ENCODE measurements around the gene MFAP4.

Gene MFAP4

DNA sequence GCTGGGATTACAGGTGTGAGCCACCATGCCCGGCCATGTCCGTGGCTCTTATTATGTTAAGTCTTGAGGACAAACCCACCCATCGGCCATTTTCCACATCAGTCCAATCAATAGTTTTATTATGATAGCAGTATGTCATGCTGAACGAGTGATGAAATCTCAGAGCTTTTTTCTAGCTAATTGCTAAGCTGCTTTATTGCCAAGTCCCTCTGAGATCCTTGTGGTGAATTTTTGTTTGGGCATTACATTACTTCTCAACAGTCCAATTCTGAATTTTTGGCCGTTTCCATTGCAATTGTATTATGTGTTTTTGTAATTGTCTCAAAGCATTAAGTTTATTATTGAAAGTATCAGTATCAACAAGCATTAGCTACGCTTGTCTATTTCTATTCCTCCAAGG lies 34.9 kb upstream of the MFAP4 start:
- H3K4me3 ChIP-seq (replicated peaks in 1 of 2; ENCODE audit: low read depth in 2 of 2, low read length in 2 of 2) = no peak overlapping the region
- DNase-seq (ENCODE audit: low read depth in 2 of 2) = no peak
- TF ChIP-seq, protein P1, sequence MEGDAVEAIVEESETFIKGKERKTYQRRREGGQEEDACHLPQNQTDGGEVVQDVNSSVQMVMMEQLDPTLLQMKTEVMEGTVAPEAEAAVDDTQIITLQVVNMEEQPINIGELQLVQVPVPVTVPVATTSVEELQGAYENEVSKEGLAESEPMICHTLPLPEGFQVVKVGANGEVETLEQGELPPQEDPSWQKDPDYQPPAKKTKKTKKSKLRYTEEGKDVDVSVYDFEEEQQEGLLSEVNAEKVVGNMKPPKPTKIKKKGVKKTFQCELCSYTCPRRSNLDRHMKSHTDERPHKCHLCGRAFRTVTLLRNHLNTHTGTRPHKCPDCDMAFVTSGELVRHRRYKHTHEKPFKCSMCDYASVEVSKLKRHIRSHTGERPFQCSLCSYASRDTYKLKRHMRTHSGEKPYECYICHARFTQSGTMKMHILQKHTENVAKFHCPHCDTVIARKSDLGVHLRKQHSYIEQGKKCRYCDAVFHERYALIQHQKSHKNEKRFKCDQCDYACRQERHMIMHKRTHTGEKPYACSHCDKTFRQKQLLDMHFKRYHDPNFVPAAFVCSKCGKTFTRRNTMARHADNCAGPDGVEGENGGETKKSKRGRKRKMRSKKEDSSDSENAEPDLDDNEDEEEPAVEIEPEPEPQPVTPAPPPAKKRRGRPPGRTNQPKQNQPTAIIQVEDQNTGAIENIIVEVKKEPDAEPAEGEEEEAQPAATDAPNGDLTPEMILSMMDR (IDR thresholded peaks at IDR 0.05; ENCODE audit: low read depth, low read length) = no peak

DNA sequence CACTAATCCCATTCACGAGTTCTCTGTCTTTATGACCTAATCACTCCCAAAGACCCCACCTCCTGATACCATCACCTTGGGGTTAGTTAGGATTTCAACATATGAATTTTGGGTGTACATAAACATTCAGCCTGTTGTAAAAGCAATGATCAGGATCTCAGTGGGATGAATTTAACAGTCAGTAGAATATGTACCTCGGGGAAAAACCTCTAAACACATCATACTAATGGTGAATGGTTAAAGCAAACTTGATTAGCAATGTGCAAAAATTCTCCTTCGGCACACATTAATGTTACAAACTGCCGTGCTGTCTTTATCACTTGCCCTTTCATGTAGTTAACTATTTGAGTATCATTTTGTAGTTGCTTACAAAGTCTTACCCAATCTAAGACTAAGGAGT lies 34.2 kb upstream of the MFAP4 start:
- DNase-seq (ENCODE audit: low read depth in 2 of 2) = no peak
- no peak overlapping the region for H3K4me3 ChIP-seq (replicated peaks in 1 of 2; ENCODE audit: low read depth in 2 of 2, low read length in 2 of 2)
- TF ChIP-seq, protein P1 (IDR thresholded peaks at IDR 0.05; ENCODE audit: low read depth, low read length) = no peak

DNA sequence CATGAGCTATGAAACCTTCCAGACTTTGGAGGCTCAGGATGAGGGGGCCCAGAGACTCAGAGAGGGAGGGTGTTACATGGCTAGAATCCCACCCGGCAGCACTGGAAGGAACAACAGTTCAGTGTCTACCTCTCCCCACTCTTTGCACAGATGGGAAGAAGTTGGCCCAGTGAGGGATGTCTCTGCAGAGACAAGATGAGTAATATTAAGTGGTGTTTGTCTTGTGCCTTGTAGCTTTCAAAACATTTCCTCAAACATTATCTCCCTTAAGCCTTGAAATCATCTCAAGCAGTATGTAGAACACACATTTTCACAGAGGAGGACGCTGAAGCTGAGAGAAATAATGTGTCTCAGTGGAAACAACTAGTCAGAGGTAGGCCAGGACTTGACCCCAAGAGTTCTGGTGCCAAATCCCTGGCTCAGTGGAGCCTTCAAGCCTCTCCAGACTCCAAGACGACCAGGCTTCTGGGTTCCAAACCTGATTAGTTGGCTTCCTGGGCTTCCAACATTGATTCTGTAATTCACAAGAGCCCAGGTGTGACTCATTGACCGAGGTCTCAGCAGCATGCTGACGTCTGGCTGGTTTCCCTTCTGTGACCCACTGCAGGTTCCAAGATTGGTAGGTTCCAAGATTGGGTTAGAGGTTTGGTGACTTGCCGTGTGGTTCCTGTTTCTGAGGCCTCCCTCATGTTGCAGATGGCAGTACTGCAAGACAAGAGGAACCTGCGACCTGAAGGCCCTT lies 31.4 kb upstream of the MFAP4 start:
- DNase-seq (ENCODE audit: low read depth in 2 of 2) = peak; percentile 70 to 81
- H3K4me3 ChIP-seq (replicated peaks in 1 of 2; ENCODE audit: low read depth in 2 of 2, low read length in 2 of 2) = no peak overlapping the region
- TF ChIP-seq, protein P1 (IDR thresholded peaks at IDR 0.05; ENCODE audit: low read depth, low read length) = no peak

DNA sequence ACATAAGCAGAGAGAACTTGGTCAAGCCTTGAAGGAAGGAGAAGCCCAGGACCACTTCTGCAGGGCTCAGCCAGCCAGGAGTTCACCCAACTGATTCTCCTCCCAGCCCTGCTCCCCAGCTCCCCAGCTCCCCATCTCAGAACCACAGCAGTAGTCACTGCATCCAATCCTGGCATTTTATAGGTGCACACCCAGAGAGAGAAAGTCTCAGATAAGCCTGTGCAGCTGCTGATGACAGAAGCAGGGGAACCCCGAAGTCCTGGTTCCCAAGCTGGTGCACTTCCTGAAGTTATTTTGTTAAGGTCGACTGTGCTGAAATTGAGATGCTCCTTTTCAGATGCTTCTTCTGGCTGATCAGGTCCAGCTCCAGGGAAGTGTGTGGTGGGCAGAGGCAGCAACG lies 30.6 kb upstream of the MFAP4 start:
- no peak overlapping the region for H3K4me3 ChIP-seq (replicated peaks in 1 of 2; ENCODE audit: low read depth in 2 of 2, low read length in 2 of 2)
- DNase-seq (ENCODE audit: low read depth in 2 of 2) = no peak
- TF ChIP-seq, protein P1 (IDR thresholded peaks at IDR 0.05; ENCODE audit: low read depth, low read length) = no peak

DNA sequence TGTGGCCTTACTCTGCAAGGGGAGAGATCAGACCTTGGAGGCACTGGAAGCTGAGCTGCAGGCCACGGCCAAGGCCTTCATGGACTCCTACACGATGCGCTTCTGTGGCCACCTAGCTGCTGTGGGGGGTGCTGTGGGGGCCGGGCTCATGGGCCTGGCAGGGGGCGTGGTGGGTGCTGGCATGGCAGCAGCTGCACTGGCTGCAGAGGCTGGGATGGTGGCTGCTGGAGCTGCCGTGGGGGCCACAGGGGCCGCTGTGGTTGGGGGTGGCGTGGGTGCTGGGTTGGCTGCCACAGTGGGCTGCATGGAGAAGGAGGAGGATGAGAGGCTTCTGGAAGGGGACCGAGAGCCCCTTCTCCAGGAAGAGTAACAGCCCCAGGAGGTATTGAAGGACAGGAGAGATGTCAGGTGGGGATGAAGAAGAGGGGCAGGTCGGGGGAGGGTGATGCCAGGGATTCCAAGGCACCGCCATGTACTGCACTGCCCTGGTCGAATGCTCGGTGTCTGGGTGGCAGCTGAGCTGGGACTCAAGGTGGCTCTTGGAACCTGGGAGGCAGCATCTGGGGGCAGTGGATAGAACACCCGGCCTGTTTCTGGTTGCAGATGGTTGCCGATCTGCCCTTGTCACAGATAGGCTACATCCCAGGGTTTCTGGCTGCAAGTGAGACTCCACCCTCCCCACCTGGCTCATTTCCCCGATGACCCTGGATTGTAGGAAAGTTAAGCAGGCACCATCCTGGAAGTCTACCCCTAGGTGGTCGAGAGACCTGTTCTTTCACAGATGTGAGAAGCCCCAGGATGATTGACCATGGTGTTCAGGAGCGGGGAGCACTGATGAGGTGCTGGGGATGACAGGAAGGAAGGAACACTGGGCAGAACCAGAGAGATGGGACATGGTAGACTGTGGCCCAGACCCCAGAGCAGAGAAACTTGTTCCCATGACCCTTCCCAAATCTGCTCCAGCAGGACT lies 29.1 kb upstream of the MFAP4 start:
- no peak for DNase-seq (ENCODE audit: low read depth in 2 of 2)
- TF ChIP-seq, protein P1 (IDR thresholded peaks at IDR 0.05; ENCODE audit: low read depth, low read length) = no peak

DNA sequence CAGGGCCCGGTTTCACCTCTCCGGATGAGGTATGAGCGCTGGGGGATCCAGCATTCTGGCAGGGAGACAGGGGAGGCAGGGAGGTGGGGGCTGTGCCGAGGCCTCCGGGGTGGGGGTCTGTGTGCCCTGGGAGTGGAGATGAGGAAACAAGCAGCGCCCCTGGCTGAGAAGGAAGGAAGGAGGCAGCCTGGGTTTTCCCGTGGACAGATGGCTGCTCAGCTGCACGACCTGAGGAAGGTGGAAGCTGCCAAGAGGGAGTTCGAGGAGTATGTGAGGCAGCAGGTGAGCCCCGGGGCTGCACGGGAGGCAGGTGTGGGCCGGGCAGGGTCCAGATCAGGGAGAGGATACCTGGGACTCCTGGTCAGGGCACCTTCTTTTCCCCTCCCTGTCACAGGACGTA lies 28.3 kb upstream of the MFAP4 start:
- no peak for DNase-seq (ENCODE audit: low read depth in 2 of 2)
- TF ChIP-seq, protein P1 (IDR thresholded peaks at IDR 0.05; ENCODE audit: low read depth, low read length) = no peak
- no peak overlapping the region for H3K4me3 ChIP-seq (replicated peaks in 1 of 2; ENCODE audit: low read depth in 2 of 2, low read length in 2 of 2)

More for the DNA sequence above, 29.1 kb upstream of the MFAP4 start:
- no peak overlapping the region for H3K4me3 ChIP-seq (replicated peaks in 1 of 2; ENCODE audit: low read depth in 2 of 2, low read length in 2 of 2)

Measured in cardiac fibroblast (primary cell).